GM23338 (cell line): ENCODE results near the gene FICD. TPM values are rescaled to one million over a fixed set of nuclear protein-coding genes. Genes with fewer than 3 reads are reported as not detected.

Experiments
- ATAC-seq: fragments of 200-7000 bp; cut with Tn5 transposase; 3 replicates; pipeline ENCODE4 v1.9.1; 2020
- DNase-seq: peaks from one replicate; pipeline ENCODE4 v3.0.0-alpha.2; 2015; ENCODE audit warnings: low spot score
- H2AFZ ChIP-seq: fragments of 200-600 bp; sonication (generic); 2 replicates; pipeline ENCODE4 v1.8.0; 2016; ENCODE audit warnings: antibody characterized with exemption, mild to moderate bottlenecking, moderate library complexity
- H3F3A ChIP-seq: fragments of 200-600 bp; sonication (generic); replicated peaks from 2 replicates; pipeline ENCODE4 v1.8.0; 2017; ENCODE audit warnings: antibody characterized with exemption, mixed run types, low read depth
- H3K27ac ChIP-seq: fragments of 200-600 bp; sonication (generic); 2 replicates; pipeline ENCODE4 v1.6.1; 2016; ENCODE audit warnings: low read depth
- H3K27me3 ChIP-seq: fragments of 200-600 bp; sonication (generic); 2 replicates; pipeline ENCODE4 v1.8.0; 2016; ENCODE audit warnings: mild to moderate bottlenecking, mixed run types, moderate library complexity; ENCODE audit not compliant: insufficient read depth
- H3K36me3 ChIP-seq: fragments of 200-600 bp; sonication (generic); 2 replicates; pipeline ENCODE4 v1.8.0; 2016; ENCODE audit warnings: mild to moderate bottlenecking; ENCODE audit not compliant: insufficient read depth
- H3K4me1 ChIP-seq: fragments of 200-600 bp; sonication (generic); 2 replicates; pipeline ENCODE4 v1.8.0; 2016; ENCODE audit warnings: mild to moderate bottlenecking, moderate library complexity; ENCODE audit not compliant: insufficient read depth
- H3K4me2 ChIP-seq: fragments of 200-600 bp; sonication (generic); 2 replicates; pipeline ENCODE4 v1.7.1; 2017; ENCODE audit warnings: mixed run types
- H3K4me3 ChIP-seq: fragments of 200-600 bp; sonication (generic); 2 replicates; pipeline ENCODE4 v1.6.1; 2016; ENCODE audit warnings: mixed run types
- H3K79me2 ChIP-seq: fragments of 200-600 bp; sonication (generic); replicated peaks from 2 replicates; pipeline ENCODE4 v1.8.0; 2017; ENCODE audit warnings: mild to moderate bottlenecking; ENCODE audit not compliant: insufficient read depth
- H3K9me2 ChIP-seq: fragments of 200-600 bp; sonication (generic); 2 replicates; pipeline ENCODE4 v1.8.0; 2017; ENCODE audit not compliant: insufficient read depth
- H4K20me1 ChIP-seq: fragments of 200-600 bp; sonication (generic); replicated peaks from 2 replicates; pipeline ENCODE4 v1.8.0; 2017; ENCODE audit warnings: mild to moderate bottlenecking; ENCODE audit not compliant: insufficient read depth
- H3K27ac Mint-ChIP-seq: 2 replicates; pipeline ENCODE4 v1.8.0; 2020; ENCODE audit warnings: inconsistent platforms, mild to moderate bottlenecking, moderate library complexity, mixed read lengths
- H3K27me3 Mint-ChIP-seq: 3 replicates; pipeline ENCODE4 v1.8.0; 2022; ENCODE audit warnings: low read depth, mild to moderate bottlenecking, moderate library complexity, mixed read lengths, inconsistent platforms; ENCODE audit not compliant: insufficient read depth, poor library complexity
- H3K36me3 Mint-ChIP-seq: 3 replicates; pipeline ENCODE4 v1.8.0; 2021; ENCODE audit warnings: low read depth, mild to moderate bottlenecking, inconsistent platforms, moderate library complexity, mixed read lengths
- H3K4me1 Mint-ChIP-seq: 3 replicates; pipeline ENCODE4 v1.8.0; 2020; ENCODE audit warnings: mild to moderate bottlenecking, inconsistent platforms, mixed read lengths
- H3K4me3 Mint-ChIP-seq: 3 replicates; pipeline ENCODE4 v1.8.0; 2021; ENCODE audit warnings: moderate library complexity, mild to moderate bottlenecking, inconsistent platforms, mixed read lengths
- H3K9me3 Mint-ChIP-seq: 3 replicates; pipeline ENCODE4 v1.8.0; 2020; ENCODE audit warnings: moderate library complexity, mild to moderate bottlenecking, inconsistent platforms, mixed read lengths
- EZH2phosphoT487 ChIP-seq: fragments of 200-600 bp; sonication (generic); IDR thresholded peaks from one replicate; pipeline ENCODE4 v1.8.1; 2018; ENCODE audit warnings: antibody characterized with exemption; ENCODE audit not compliant: unreplicated experiment
- JUNB ChIP-seq: IDR thresholded peaks from one replicate; pipeline ENCODE4 v1.6.1; 2016; ENCODE audit warnings: antibody characterized with exemption; ENCODE audit not compliant: unreplicated experiment
- NANOG ChIP-seq: IDR thresholded peaks from 2 replicates; pipeline ENCODE4 v1.6.1; 2016; ENCODE audit warnings: antibody characterized with exemption, borderline replicate concordance
- POLR2AphosphoS5 ChIP-seq: IDR thresholded peaks from 2 replicates; pipeline ENCODE4 v1.6.1; 2016; ENCODE audit warnings: antibody characterized with exemption, low read depth
- STAT1 ChIP-seq: IDR thresholded peaks from one replicate; pipeline ENCODE4 v1.6.1; 2016; ENCODE audit warnings: antibody characterized with exemption; ENCODE audit not compliant: unreplicated experiment
- ZNF114 ChIP-seq: fragments of 250-450 bp; sonication (Bioruptor Pico); IDR thresholded peaks from 2 replicates; pipeline ENCODE4 v1.5.0; 2020; ENCODE audit warnings: mild to moderate bottlenecking, moderate library complexity
- polyA plus RNA-seq: library from polyadenylated mRNA; unstranded; fragments of >200 nt; fragmentation: Nextera tagmentation; extraction: Ambion mirVana; gene quantifications from 2 replicates; pipeline ENCODE4 v1.2.1, GENCODE V29; 2016
- total RNA-seq: library from RNA; depleted of rRNA; stranded (reverse); fragments of >200 nt; shearing (Covaris generic); gene quantifications from 2 replicates; pipeline ENCODE4 v1.2.3, GENCODE V29; 2014
- TF ChIP-seq, protein P1 (sequence below), 2 experiments: fragments of 200-600 bp in 1 of 2; sonication (generic) in 1 of 2; conservative IDR thresholded peaks; 2 replicates each; pipeline versions ENCODE4 v1.5.1 to v1.6.1; 2016 to 2017; ENCODE audit warnings: antibody characterized with exemption in 2 of 2, low read depth in 2 of 2, mild to moderate bottlenecking in 2 of 2, moderate library complexity in 1 of 2
- TF ChIP-seq, protein P2 (sequence below): IDR thresholded peaks from one replicate; pipeline ENCODE4 v1.6.1; 2018; ENCODE audit warnings: antibody characterized with exemption; ENCODE audit not compliant: unreplicated experiment
- TF ChIP-seq, protein P3 (sequence below): fragments of 250-450 bp; sonication (Bioruptor Pico); IDR thresholded peaks from 2 replicates; pipeline ENCODE4 v1.5.0; 2020; ENCODE audit warnings: mild to moderate bottlenecking, moderate library complexity

FICD gene
- total and polyA plus RNA-seq, 2 experiments from 2014 or later: 4.9 to 5.3 TPM

DNA sequence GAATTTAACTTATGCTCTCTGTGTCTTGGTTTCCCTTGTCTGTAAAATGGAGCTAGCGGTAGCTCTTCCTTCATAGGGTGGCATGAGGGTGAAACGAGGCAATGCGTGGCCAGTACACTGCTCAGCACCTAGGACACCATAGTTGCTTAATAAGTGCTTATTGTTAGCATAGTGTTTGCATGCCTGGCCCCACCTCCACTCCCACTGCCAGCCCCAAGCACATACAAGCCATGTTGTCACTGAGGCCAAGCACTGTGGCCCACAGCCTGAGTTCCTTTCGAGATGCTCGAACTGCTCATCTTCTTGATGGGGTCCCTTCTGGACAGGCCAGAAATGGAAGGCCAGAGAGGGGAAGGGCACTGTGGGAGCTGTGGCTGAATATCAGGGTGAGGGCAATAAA is 839 bp downstream of the FICD start:
- Mint-ChIP-seq H3K4me1 (peaks cover 17% of the 10 kb centered on the region), H3K36me3 (peaks cover 37% of the 10 kb centered on the region), H3K9me3 (peaks cover 11% of the 10 kb centered on the region), H3K27ac (peak overlapping the region; percentile 66; the same call in 1 of the 2 replicates), H3K4me3 (peak overlapping the region; percentile 85), H3K27me3 (peaks cover 19% of the 10 kb centered on the region)
- Histone ChIP-seq H3K9me2 (no peaks in the 10 kb centered on the region), H3K36me3 (peaks cover 13% of the 10 kb centered on the region), H2AFZ (no peak overlapping the region; the same call in 1 of the 2 replicates), H3K79me2 (peaks cover 5% of the 10 kb centered on the region; the same call in 1 of the 2 replicates), H3K27me3 (no peaks in the 10 kb centered on the region), H3K4me1 (peaks cover 17% of the 10 kb centered on the region; the same call in 1 of the 2 replicates), H3K4me3 (peak overlapping the region; percentile 91), H3F3A (peaks cover 17% of the 10 kb centered on the region; the same call in 1 of the 2 replicates), H3K4me2 (peak overlapping the region; percentile 96), H4K20me1 (peaks cover 7% of the 10 kb centered on the region), H3K27ac (no peak overlapping the region)
- ATAC-seq (no peak), DNase-seq (no peak)
- TF ChIP-seq, protein P1, sequence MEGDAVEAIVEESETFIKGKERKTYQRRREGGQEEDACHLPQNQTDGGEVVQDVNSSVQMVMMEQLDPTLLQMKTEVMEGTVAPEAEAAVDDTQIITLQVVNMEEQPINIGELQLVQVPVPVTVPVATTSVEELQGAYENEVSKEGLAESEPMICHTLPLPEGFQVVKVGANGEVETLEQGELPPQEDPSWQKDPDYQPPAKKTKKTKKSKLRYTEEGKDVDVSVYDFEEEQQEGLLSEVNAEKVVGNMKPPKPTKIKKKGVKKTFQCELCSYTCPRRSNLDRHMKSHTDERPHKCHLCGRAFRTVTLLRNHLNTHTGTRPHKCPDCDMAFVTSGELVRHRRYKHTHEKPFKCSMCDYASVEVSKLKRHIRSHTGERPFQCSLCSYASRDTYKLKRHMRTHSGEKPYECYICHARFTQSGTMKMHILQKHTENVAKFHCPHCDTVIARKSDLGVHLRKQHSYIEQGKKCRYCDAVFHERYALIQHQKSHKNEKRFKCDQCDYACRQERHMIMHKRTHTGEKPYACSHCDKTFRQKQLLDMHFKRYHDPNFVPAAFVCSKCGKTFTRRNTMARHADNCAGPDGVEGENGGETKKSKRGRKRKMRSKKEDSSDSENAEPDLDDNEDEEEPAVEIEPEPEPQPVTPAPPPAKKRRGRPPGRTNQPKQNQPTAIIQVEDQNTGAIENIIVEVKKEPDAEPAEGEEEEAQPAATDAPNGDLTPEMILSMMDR (conservative IDR thresholded peaks at IDR 0.05; ENCODE audit: low read depth in 2 of 2): no peak
- TF ChIP-seq EZH2phosphoT487 (no peak), STAT1 (no peak), ZNF114 (CRISPR knock-in tag) (no peak), POLR2AphosphoS5 (no peak), JUNB (no peak), NANOG (no peak)
- TF ChIP-seq, protein P2, sequence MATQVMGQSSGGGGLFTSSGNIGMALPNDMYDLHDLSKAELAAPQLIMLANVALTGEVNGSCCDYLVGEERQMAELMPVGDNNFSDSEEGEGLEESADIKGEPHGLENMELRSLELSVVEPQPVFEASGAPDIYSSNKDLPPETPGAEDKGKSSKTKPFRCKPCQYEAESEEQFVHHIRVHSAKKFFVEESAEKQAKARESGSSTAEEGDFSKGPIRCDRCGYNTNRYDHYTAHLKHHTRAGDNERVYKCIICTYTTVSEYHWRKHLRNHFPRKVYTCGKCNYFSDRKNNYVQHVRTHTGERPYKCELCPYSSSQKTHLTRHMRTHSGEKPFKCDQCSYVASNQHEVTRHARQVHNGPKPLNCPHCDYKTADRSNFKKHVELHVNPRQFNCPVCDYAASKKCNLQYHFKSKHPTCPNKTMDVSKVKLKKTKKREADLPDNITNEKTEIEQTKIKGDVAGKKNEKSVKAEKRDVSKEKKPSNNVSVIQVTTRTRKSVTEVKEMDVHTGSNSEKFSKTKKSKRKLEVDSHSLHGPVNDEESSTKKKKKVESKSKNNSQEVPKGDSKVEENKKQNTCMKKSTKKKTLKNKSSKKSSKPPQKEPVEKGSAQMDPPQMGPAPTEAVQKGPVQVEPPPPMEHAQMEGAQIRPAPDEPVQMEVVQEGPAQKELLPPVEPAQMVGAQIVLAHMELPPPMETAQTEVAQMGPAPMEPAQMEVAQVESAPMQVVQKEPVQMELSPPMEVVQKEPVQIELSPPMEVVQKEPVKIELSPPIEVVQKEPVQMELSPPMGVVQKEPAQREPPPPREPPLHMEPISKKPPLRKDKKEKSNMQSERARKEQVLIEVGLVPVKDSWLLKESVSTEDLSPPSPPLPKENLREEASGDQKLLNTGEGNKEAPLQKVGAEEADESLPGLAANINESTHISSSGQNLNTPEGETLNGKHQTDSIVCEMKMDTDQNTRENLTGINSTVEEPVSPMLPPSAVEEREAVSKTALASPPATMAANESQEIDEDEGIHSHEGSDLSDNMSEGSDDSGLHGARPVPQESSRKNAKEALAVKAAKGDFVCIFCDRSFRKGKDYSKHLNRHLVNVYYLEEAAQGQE: no peak
- TF ChIP-seq, protein P3, sequence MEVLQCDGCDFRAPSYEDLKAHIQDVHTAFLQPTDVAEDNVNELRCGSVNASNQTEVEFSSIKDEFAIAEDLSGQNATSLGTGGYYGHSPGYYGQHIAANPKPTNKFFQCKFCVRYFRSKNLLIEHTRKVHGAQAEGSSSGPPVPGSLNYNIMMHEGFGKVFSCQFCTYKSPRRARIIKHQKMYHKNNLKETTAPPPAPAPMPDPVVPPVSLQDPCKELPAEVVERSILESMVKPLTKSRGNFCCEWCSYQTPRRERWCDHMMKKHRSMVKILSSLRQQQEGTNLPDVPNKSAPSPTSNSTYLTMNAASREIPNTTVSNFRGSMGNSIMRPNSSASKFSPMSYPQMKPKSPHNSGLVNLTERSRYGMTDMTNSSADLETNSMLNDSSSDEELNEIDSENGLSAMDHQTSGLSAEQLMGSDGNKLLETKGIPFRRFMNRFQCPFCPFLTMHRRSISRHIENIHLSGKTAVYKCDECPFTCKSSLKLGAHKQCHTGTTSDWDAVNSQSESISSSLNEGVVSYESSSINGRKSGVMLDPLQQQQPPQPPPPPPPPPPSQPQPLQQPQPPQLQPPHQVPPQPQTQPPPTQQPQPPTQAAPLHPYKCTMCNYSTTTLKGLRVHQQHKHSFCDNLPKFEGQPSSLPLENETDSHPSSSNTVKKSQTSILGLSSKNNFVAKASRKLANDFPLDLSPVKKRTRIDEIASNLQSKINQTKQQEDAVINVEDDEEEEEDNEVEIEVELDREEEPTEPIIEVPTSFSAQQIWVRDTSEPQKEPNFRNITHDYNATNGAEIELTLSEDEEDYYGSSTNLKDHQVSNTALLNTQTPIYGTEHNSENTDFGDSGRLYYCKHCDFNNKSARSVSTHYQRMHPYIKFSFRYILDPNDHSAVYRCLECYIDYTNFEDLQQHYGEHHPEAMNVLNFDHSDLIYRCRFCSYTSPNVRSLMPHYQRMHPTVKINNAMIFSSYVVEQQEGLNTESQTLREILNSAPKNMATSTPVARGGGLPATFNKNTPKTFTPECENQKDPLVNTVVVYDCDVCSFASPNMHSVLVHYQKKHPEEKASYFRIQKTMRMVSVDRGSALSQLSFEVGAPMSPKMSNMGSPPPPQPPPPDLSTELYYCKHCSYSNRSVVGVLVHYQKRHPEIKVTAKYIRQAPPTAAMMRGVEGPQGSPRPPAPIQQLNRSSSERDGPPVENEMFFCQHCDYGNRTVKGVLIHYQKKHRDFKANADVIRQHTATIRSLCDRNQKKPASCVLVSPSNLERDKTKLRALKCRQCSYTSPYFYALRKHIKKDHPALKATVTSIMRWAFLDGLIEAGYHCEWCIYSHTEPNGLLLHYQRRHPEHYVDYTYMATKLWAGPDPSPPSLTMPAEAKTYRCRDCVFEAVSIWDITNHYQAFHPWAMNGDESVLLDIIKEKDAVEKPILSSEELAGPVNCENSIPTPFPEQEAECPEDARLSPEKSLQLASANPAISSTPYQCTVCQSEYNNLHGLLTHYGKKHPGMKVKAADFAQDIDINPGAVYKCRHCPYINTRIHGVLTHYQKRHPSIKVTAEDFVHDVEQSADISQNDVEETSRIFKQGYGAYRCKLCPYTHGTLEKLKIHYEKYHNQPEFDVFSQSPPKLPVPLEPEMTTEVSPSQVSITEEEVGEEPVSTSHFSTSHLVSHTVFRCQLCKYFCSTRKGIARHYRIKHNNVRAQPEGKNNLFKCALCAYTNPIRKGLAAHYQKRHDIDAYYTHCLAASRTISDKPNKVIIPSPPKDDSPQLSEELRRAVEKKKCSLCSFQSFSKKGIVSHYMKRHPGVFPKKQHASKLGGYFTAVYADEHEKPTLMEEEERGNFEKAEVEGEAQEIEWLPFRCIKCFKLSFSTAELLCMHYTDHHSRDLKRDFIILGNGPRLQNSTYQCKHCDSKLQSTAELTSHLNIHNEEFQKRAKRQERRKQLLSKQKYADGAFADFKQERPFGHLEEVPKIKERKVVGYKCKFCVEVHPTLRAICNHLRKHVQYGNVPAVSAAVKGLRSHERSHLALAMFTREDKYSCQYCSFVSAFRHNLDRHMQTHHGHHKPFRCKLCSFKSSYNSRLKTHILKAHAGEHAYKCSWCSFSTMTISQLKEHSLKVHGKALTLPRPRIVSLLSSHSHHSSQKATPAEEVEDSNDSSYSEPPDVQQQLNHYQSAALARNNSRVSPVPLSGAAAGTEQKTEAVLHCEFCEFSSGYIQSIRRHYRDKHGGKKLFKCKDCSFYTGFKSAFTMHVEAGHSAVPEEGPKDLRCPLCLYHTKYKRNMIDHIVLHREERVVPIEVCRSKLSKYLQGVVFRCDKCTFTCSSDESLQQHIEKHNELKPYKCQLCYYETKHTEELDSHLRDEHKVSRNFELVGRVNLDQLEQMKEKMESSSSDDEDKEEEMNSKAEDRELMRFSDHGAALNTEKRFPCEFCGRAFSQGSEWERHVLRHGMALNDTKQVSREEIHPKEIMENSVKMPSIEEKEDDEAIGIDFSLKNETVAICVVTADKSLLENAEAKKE (CRISPR knock-in tag): no peak
